Left cardiac atrium (tissue), 4 donors: ENCODE results near the gene IRF9. TPM values are rescaled to one million over a fixed set of nuclear protein-coding genes. Genes with fewer than 3 reads are reported as not detected.

Source experiments
- ATAC-seq, 2 donors: fragments of 200-7000 bp; cut with Tn5 transposase; one replicate each; pipeline ENCODE4 v1.9.1; 2020; ENCODE audit warnings: mild to moderate bottlenecking in 2 of 2, moderate library complexity in 2 of 2
- DNase-seq: peaks from one replicate; pipeline ENCODE4 v3.0.0-alpha.2; 2020
- intact Hi-C, 2 donors: fragments of 100-400 bp; cut with DNase I; formaldehyde crosslinking; loops; one replicate each; pipeline versions ENCODE4 v1.14.1 to v1.15.1; 2022 to 2023
- total RNA-seq, 2 donors: library from RNA; stranded (reverse); fragmentation: NEBNext Ultra II Directional; extraction: Animal tissue kit (Norgen Biotek cat#: 25700); gene quantifications; one replicate each; pipeline ENCODE4 v1.2.1, GENCODE V29; 2021
- donor health status: DM: no; HTN: yes; CAD: no.
- donor health status: DM: no; HTN: yes; CAD: no; lungs with severe emphysema.
- donor health status: DM: yes; HTN: yes; CAD: no.
- donor health status: Dilated cardiomyopathy.

The IRF9 gene
- total RNA-seq, 2 donors from 2014 or later, result 44.7 to 84.6 TPM

DNA sequence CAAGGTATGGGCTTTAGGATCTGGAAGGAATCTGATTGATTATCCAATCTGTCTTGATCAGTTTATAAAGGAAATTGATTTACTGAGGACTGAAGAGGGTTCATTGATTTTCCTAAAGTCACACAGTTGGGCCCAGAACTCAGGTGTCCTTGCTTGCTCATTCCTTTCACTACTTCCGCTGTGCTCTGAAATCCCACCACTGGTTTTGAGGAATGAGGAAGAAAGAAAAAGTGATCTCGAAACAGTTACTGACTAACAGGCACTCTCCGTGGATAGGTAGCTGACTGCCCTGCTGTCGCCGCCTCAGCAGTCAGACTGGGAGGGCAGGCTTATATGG is 30.7 kb upstream of the IRF9 start, which contains the start of gene FITM1:
FITM1 (plus strand) TSS at position 280 of the 337 bp plus-strand sequence. CDS start 905 bp downstream, outside the sequence.
- DNase-seq, result no peak
- intact Hi-C loops, result no loop called here
- ATAC-seq, result no peak

DNA sequence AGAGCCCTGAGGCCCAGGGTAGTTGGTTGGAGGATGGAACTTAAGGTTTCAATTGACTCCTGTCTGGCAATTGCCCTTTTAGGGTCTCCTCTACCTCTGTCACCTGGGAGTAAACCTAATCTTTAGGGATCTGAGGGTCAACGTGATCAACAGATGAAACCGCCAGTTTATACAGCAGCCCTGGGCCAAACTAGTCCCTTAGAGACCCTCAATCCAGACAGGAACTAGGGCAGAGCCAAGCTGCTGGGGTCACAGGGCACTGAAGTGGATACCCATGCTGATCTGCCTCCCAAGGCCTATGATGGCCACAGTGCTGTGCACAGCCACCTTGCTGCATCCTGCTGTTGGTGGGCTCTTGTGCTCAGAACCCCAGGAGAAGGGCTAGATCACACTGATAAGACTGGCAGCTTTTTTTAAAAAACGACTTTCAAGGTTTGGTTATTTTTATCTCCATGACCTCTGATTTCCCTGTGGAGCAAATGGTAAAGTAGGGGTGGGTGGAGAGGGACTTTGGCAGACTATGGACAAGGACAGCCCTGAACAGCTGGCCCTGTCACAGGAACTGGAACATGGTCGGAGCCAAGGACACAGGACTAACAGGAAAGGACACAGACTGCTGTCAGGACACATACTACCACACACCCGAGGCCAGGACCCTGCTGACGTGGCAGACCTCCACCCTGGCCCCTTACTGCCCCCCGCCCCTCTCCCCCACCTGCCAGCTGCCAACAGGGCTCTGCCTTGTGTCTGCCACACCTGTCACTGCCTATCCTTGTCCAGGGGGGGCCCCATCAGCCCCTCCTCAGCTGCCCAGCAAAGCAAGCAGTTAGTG is 30.1 kb upstream of the IRF9 start:
- peak; percentile 62 to 64 for ATAC-seq
- intact Hi-C loops, result no loop called here
- peak; percentile 74 for DNase-seq

DNA sequence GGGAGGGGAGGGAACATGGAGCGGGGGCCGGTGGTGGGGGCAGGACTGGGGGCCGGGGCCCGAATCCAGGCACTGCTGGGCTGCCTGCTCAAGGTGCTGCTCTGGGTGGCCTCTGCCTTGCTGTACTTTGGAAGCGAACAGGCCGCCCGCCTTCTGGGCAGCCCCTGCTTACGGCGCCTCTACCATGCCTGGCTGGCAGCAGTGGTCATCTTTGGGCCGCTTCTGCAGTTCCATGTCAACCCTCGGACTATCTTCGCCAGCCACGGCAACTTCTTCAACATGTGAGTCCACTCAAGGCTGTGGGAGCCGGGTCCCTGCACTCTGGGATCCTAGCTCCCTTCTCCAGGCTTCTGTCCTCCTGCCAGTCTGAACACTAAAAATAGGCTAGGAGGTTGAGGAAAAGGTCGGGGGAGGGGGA is 29.5 kb upstream of the IRF9 start:
- ATAC-seq (peak; percentile 1 to 5), DNase-seq (no peak)
- intact Hi-C loops, result no loop called here

DNA sequence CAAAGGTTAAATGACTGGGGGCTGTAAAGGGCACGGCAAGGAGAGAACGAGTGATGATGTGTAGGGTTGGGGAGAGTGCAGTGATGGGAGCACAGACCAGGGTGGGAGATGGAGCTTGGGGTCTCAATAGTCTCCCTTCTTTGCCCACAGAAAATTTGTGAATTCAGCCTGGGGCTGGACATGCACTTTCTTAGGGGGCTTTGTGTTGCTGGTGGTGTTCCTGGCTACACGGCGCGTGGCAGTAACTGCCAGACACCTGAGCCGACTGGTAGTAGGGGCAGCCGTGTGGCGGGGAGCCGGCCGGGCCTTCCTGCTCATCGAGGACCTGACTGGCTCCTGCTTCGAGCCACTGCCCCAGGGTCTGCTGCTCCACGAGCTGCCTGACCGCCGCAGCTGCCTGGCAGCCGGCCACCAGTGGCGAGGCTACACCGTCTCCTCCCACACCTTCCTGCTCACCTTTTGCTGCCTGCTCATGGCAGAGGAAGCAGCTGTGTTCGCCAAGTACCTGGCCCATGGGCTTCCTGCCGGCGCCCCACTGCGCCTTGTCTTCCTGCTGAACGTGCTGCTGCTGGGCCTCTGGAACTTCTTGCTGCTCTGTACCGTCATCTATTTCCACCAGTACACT is 28.9 kb upstream of the IRF9 start:
- DNase-seq (no peak), ATAC-seq (no peak)
- intact Hi-C loops, result no loop called here

DNA sequence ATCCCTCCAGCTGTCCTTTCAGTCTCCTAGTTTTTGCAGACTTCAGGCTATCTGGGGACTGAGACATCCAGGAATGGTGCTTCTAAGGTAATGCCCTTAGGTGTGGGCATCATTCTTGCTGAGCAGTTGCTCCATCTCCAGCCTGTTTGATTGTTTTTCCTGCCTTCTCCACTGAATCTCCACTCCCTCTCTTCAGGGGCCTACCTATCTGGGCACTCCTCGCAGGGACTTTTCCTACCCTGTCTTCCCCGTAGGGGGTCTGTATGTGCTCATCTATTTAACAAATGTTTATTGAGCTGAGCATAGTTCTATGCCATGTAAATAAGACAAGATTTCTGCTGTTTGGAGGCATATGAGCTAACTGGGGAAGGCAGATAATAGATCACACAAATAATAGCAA is 28.1 kb upstream of the IRF9 start:
- ATAC-seq, result no peak
- intact Hi-C loops, result no loop called here
- no peak for DNase-seq

DNA sequence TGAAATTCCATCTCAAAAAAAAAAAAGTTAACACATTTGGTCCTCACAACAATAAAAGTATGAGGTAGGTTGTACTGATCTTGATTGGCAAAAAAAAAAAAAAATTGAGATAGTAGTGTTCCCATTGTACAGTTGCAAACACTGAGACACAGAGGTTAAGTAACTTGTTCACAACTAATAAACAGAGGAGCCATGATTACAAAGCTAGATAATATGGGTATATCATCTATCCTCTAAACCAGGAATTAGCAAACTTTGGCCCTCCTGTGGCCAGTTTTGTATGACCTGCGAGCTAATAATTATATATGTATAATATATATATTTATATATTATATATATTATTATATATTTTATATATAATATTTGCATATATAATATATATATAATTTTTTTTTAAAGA is 27.3 kb upstream of the IRF9 start:
- intact Hi-C loops, result no loop called here
- ATAC-seq (no peak), DNase-seq (no peak)

DNA sequence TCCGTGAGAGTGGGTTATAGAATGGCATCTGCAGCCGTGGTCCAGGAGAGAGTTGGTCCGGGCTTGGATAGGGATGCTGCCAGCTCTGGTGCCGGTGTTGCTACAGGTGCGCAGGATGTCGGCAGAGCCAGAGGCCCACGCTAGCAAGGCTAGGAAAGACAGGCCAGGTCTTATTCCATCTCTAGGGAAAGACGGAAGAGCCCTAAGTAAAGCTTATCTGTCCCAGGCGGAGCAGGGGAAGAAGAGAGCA is 25.6 kb upstream of the IRF9 start:
- no peak for DNase-seq
- intact Hi-C loops, result no loop called here
- ATAC-seq, result no peak

DNA sequence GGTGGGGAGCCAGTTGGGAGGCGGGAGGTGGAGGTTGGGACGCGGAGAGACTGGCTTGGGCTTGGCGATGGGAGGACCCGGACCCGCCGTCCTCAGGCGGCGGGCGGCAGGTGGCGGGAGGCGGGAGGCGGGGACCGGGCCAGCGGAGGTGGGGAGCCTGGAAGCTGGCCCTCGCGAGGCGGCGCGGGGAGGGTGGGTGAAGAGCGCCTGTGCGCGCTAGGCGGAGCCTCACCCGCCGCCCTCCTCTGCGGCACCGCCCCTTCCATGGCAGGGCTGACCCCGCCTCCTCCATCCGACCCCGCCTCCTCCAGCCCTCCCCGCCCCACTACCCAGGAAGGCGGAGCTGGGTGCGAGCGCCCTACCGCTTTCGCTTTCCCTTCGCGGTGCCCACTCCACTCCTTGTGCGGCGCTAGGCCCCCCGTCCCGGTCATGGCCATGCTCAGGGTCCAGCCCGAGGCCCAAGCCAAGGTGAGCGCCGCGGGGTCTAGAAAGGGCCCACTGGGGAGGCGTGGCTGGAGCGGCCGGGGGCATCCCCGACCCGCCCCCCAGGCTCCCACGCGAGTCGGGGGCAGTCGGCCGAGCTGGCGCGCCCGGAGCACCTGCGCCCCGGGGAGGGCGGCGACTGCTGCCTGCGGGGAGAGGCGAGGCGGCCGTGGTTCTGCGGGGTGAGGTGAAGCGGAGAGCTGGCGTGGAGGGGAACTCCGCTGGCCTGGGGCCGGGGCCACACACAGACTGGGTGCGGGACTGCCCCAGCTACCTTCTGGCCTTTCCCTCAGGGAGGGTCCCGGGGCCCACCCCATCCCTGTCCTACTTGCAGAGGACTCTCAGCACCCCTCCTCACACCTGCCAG is 25.0 kb upstream of the IRF9 start, which contains the start of gene PSME1:
PSME1 (plus strand) TSS at position 361 of the 850 bp plus-strand sequence; CDS start at position 430, 69 bp downstream.
- DNase-seq, result peak; percentile 95
- intact Hi-C loops, result no loop called here
- peak; percentile 95 for ATAC-seq

DNA sequence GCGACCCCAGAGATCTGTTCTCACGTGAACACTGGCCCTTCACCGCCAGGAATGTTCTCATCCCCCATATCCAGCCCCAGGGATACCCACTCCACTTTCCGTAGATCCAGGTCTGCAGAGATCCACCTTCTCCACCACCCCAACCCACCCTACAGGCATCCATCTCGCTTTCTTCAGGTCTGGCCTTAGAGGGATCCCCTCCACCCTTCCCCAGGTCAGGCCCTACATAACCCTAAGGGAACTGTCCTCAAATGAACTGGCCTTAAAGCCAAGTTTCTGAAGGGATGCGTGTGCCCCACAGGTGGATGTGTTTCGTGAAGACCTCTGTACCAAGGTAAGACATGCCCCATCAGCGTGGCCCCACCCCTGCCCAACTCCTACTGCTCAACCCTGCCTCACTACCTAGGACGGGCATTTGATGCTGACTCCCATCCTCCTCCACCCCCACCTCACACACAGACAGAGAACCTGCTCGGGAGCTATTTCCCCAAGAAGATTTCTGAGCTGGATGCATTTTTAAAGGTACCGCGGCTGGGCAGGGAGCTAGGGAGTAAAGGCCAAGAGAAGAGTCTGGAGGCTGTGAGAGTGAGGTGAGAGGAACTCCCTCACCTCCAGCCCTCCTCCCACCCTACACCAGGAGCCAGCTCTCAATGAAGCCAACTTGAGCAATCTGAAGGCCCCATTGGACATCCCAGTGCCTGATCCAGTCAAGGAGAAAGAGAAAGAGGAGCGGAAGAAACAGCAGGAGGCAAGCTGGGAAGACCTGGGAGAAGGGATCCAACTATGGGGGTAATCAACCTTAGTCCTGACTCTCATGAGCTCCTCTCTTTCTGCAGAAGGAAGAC is 24.2 kb upstream of the IRF9 start:
- ATAC-seq, result no peak
- intact Hi-C loops, result no loop called here

DNA sequence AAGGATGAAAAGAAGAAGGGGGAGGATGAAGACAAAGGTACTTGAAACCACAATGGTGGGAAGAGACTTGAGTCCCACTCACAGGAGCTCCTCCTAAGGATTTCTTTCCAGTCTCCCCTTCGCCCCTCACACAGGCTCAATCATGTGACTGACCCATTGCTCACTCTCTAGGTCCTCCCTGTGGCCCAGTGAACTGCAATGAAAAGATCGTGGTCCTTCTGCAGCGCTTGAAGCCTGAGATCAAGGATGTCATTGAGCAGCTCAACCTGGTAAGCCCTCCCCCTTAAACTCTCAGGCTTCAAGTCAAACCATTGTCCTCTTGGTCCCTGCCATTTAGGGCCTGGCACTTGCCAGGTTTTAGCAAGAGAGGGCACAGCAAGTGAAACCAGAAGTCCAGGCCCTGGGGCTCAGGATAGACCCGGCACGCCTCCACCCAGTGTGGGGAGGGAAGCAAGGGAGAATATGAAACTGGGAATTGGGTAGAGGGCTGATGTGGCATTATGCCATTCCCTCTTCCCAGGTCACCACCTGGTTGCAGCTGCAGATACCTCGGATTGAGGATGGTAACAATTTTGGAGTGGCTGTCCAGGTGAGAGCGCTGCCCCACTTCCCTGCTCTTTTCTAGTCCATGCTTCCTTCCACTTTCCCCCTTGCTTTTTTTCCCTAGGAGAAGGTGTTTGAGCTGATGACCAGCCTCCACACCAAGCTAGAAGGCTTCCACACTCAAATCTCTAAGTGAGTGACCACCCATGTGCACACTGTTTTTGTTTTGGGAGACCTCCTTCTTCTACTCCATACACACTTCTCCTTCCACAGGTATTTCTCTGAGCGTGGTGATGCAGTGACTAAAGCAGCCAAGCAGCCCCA is 23.3 kb upstream of the IRF9 start:
- no peak for ATAC-seq
- intact Hi-C loops, result no loop called here
- DNase-seq, result no peak

More for the DNA sequence above, 24.2 kb upstream of the IRF9 start:
- DNase-seq, result no peak

DNA sequence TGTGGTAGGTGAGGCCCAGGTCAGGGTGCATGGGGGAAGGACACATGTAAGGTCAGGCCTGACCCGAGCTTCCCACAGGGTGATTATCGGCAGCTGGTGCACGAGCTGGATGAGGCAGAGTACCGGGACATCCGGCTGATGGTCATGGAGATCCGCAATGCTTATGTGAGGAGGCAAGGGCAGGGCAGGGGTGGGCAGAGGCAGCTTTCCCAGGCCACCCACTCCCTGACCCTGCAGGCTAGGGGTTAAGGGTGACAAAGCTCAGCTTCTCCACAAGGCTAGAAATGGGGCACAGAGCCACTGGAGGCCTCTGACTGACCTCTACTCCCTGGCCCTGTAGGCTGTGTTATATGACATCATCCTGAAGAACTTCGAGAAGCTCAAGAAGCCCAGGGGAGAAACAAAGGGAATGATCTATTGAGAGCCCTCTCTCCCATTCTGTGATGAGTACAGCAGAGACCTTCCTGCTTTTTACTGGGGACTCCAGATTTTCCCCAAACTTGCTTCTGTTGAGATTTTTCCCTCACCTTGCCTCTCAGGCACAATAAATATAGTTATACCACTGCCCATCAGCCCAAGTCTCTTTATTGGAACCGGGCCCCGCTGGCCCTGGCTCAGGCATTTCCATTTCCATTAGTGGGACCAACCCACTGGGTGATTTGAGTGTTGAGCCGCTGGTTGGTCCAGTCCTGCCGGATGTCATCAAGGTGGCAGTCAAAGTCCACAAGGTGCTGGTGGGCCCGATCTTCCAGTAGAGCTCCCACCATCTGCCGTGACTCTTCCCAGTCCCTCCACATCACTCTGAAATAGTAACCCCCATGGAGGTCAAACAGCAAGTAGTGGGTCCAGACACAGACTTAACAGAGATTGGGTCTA is 22.4 kb upstream of the IRF9 start:
- DNase-seq (no peak), ATAC-seq (no peak)
- intact Hi-C loops, result no loop called here

DNA sequence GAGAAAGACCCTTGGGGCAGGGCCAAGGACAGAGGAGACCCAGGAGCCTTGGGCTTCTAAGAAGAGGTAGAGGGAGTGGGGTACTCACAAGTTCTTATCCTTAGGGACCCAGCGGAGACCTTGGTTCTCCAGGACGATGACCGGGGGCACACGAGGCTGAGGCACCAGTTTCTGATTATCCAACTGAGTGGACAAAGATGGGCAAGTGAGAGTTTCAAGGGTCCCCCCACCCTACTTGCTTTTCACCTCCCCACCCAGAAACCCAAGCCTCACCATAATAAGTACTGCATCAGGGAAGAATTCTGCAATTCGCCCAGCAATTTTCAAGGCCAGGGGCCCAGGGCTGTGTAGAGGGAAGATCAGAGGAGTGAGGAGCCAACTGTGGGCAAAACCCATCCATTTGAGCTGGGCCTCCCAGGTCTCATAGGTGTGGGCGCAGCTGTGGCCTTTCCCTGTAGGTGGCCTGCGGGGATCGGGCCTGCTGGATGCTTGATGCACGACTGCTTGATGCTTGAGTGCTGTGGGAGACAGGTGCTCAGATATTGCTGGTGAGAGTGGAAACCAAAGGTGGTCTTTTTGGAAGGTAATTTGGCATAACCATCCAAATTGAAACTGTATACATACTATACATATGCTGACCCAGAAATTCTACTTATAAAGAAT is 21.7 kb upstream of the IRF9 start:
- DNase-seq (no peak), ATAC-seq (no peak)
- intact Hi-C loops, result no loop called here

DNA sequence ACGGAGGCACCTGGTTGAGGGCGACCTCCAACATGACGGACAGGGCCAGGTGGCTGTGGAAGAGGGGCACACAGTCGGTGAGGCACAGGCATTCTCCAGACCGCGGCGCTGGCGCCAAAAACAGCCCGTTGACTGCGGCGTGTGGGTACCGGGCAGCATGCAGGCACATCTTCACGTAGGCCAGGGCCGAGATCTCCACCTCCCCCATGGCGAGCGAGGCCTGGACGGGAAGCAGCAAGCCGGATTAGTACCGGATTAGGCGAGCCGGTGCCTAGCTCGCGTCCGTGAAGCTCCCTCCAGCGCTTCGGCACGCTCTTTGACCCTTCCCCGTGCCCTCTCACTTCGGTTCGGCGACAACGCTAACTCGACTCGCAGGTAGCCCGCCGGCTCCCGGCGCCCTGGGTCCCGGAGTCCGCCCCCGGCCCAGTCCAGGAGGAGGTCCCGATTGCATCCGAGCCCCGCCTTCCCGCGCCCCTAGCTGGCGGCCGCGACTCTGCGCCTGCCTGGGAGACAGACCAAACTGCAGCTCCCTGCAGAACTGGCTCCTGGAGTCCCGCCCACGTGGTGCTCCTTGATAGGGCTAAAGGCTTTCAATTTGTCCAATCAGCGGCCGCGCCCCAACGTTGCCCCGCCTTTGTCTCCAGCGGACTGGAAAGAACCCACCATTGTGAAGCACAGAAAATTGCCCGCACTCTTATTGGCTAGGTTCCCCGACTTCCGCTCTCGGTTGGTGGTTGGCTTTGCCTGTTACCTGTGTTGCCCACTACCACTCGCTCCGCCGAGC is 19.8 kb upstream of the IRF9 start, which contains the start of gene EMC9:
EMC9 (minus strand) TSS at position 495 of the 784 bp plus-strand sequence; CDS start at position 208, 287 bp downstream.
- DNase-seq, result peak; percentile 100
- intact Hi-C loops, result no loop called here
- peak; percentile 94 to 96 for ATAC-seq

DNA sequence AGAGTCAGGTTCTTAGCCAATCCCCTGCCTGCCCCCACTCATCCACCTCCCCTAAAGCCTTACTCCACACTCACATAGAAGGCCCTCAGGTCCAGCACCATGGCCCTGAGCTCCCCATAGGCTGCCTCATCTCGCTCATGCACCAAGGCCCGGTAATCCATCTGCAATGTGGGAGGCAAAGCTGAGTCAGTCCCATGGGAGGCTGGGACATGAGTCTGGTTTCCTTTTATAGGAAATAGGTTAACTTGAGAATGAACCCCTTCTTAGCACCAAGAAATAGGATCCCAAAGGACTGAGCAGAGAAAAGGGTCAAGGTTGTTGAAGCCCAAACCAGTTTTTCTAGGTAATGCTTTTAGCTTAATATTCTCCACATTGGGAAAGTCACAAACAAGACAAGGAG is 17.6 kb upstream of the IRF9 start:
- ATAC-seq, result no peak
- no peak for DNase-seq
- intact Hi-C loops, result no loop called here

DNA sequence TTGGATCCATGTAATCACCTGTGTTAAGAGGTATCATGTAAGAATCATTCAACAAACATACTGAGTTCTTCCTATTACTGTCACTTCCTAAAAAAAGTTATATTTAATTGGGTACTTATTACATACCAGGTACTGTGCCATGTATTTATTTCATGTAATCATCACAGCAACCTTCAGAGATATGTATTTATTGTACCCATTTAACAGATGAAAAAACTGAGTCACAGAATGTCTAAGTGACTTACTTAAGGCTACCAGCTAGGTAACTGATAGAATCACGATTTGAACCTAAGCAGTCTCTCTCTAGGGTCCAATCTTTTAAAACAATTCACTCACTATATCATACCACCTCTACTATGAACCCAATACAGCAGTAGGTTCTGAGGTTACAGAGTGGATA is 16.6 kb upstream of the IRF9 start:
- intact Hi-C loops, result no loop called here
- ATAC-seq, result no peak
- no peak for DNase-seq

DNA sequence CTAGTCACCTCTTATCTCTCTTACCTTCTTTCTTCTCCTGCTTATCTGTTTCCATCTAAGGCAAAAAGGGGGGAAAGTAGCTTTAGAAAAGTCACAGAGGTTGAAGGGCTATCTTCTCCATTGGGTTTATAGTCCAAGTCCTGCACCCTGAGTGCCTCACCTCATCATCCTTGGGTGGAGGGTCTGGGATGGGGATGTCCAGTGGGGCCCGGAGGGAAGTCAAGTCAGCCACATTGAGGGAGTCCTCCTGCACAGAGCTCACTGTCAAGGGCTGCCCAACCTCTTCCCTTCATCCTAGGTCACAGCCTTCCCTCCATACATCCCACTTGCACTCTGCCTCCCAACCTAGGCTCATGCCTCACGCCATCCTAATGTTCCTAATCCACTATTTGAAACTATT is 15.8 kb upstream of the IRF9 start:
- ATAC-seq (no peak), DNase-seq (no peak)
- intact Hi-C loops, result loop anchor here in 1 of 2 donors (5.0 kb wide), 1 partner anchor 33 kb away; the partner anchor contains the start of genes DCAF11 and NRL
